ENCODE measurements around the gene SPINDOC.

- no peak for TF ChIP-seq EZH2 (IDR thresholded peaks at IDR 0.05; ENCODE audit: borderline replicate concordance, low read depth, low read length, poor library complexity, severe bottlenecking)
- TF ChIP-seq, protein P1, sequence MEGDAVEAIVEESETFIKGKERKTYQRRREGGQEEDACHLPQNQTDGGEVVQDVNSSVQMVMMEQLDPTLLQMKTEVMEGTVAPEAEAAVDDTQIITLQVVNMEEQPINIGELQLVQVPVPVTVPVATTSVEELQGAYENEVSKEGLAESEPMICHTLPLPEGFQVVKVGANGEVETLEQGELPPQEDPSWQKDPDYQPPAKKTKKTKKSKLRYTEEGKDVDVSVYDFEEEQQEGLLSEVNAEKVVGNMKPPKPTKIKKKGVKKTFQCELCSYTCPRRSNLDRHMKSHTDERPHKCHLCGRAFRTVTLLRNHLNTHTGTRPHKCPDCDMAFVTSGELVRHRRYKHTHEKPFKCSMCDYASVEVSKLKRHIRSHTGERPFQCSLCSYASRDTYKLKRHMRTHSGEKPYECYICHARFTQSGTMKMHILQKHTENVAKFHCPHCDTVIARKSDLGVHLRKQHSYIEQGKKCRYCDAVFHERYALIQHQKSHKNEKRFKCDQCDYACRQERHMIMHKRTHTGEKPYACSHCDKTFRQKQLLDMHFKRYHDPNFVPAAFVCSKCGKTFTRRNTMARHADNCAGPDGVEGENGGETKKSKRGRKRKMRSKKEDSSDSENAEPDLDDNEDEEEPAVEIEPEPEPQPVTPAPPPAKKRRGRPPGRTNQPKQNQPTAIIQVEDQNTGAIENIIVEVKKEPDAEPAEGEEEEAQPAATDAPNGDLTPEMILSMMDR (conservative IDR thresholded peaks at IDR 0.05; ENCODE audit: low read depth, low read length): no peak
These were observed at the start of gene SPINDOC for GRCh38 chr11:63813035-63813562.
